ENCODE results near the gene CPNE6.

DNA sequence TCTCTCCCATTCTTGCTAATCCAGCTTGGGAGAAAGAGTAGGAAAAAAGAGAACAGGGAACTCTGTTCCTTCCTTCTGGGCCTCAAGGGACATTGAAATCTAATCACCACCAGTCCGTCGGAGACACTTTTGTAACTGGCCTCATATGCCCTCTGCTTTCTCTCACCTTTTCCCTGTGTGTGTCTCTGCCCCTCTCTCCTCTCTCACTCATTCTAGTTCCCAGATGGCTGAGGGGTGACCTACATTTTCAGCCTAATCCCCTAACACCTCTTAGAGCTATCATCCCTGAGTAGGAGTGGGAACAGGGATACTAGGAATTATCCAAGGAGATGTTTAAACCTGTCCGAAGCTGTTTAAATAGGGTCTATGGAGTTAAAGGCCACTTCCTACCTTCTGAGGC, 13.9 kb downstream of the CPNE6 start:
- TF ChIP-seq HDAC2 (IDR thresholded peaks at IDR 0.05) (no peak), MYC (IDR thresholded peaks at IDR 0.05; ENCODE audit: borderline replicate concordance, low read length) (no peak), POLR2A (IDR thresholded peaks at IDR 0.05; ENCODE audit: low read length) (no peak), EP300 (IDR thresholded peaks at IDR 0.05) (no peak), MAZ (IDR thresholded peaks at IDR 0.05; ENCODE audit: borderline replicate concordance, low read depth, low read length) (no peak), POLR2AphosphoS2 (conservative IDR thresholded peaks at IDR 0.05; ENCODE audit: low read length) (no peak), ZFP36 (IDR thresholded peaks at IDR 0.05; ENCODE audit: borderline replicate concordance, partially characterized antibody) (no peak)
- TF ChIP-seq, protein P1, sequence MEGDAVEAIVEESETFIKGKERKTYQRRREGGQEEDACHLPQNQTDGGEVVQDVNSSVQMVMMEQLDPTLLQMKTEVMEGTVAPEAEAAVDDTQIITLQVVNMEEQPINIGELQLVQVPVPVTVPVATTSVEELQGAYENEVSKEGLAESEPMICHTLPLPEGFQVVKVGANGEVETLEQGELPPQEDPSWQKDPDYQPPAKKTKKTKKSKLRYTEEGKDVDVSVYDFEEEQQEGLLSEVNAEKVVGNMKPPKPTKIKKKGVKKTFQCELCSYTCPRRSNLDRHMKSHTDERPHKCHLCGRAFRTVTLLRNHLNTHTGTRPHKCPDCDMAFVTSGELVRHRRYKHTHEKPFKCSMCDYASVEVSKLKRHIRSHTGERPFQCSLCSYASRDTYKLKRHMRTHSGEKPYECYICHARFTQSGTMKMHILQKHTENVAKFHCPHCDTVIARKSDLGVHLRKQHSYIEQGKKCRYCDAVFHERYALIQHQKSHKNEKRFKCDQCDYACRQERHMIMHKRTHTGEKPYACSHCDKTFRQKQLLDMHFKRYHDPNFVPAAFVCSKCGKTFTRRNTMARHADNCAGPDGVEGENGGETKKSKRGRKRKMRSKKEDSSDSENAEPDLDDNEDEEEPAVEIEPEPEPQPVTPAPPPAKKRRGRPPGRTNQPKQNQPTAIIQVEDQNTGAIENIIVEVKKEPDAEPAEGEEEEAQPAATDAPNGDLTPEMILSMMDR (IDR thresholded peaks at IDR 0.05) = no peak
- TF ChIP-seq, protein P2, sequence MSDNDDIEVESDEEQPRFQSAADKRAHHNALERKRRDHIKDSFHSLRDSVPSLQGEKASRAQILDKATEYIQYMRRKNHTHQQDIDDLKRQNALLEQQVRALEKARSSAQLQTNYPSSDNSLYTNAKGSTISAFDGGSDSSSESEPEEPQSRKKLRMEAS (IDR thresholded peaks at IDR 0.05) = no peak

All from A549 (cell line).